Activated T-cell treated with anti-CD3 and anti-CD28 coated beads for 1 hour (primary cell): ENCODE measurements around the gene BLVRA.
"Not testable (repeated sequence)": the region's sequence is repeated elsewhere in the genome, so short reads cannot be mapped to it uniquely, and the experiment has no call there.

Experiments
- DNase-seq: peaks from one replicate; pipeline ENCODE4 v3.0.0-alpha.2; 2020; ENCODE audit warnings: low read depth

The BLVRA gene

DNA sequence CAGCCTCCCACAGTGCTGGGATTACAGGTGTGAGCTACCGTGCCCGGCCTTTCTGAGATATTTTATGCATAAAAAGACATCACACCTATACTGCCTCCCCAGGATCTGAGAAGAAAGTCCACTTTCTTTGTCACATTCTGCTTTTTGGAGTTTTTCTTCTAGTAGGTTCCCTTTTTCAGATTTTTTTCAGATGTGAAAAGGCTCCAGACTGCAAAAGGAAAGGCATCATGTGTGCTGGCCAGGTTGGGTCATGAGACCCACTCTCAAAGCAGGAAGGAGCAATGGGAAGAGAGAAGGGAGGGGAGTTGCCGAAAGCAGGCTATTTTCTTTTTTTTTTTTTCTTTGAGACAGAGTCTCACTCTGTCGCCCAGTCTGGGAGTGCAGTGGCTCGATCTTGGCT lies 10.8 kb downstream of the BLVRA start:
- no peak for DNase-seq

DNA sequence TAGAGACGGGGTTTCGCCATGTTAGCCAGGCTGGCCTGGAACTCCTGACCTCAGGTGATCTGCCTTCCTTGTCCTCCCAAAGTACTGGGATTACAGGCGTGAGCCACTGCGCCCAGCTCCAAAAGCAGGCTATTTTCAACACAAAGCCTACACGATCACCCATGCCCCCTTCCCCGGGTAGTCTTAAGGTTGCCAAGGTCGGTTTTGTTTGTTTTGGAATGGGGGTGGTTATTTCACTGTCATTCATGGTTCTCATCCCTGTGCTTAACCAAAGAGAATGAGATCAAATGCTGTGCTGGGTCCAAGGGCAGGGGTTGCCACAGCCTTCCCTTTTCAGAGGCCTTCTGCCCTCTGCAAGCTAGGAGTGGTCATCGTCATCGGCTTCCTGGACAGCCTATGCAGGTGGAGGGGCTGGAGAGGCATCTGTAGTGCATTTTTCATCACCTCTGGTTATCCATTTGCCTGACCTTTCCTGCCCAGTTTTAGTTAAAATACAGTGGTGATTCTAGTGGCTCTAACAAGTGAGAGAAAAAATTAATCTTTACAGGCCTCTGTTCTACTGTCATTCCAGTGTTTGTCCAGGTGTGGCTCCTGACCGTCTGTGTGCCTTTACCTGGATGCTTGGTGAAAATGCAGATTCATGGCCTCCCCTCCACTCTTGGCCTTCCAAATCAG lies 11.4 kb downstream of the BLVRA start:
- DNase-seq: no peak

GRCh38 chr7:43771128-43771527 lies 12.6 kb downstream of the BLVRA start:
- DNase-seq: no peak

GRCh38 chr7:43771573-43771972 lies 13.1 kb downstream of the BLVRA start:
- DNase-seq: no peak

DNA sequence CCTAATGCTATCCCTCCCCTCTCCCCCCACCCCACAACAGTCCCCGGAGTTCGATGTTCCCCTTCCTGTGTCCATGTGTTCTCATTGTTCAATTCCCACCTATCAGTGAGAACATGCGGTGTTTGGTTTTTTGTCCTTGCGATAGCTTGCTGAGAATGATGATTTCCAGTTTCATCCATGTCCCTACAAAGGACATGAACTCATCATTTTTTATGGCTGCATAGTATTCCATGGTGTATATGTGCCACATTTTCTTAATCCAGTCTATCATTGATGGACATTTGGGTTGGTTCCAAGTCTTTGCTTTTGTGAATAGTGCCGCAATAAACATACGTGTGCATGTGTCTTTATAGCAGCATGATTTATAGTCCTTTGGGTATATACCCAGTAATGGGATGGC lies 14.8 kb downstream of the BLVRA start:
- not testable (repeated sequence) for DNase-seq

- DNase-seq: not testable (repeated sequence)
These were observed 16.8 kb downstream of the BLVRA start for GRCh38 chr7:43775255-43775654.

DNA sequence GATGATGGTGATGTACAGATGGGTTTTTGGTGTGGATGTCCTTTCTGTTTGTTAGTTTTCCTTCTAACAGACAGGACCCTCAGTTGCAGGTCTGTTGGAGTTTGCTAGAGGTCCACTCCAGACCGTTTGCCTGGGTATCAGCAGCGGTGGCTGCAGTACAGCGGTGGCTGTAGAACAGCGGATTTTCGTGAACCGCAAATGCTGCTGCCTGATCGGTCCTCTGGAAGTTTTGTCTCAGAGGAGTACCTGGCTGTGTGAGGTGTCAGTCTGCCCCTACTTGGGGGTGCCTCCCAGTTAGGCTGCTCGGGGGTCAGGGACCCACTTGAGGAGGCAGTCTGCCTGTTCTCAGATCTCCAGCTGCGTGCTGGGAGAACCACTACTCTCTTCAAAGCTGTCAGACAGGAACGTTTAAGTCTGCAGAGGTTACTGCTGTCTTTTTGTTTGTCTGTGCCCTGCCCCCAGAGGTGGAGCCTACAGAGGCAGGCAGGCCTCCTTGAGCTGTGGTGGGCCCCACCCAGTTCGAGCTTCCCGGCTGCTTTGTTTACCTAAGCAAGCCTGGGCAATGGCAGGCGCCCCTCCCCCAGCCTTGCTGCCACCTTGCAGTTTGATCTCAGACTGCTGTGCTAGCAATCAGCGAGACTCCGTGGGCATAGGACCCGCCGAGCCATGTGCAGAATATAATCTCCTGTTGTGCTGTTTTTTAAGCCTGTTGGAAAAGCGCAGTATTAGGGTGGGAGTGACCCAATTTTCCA lies 20.0 kb downstream of the BLVRA start:
- DNase-seq: not testable (repeated sequence)

DNA sequence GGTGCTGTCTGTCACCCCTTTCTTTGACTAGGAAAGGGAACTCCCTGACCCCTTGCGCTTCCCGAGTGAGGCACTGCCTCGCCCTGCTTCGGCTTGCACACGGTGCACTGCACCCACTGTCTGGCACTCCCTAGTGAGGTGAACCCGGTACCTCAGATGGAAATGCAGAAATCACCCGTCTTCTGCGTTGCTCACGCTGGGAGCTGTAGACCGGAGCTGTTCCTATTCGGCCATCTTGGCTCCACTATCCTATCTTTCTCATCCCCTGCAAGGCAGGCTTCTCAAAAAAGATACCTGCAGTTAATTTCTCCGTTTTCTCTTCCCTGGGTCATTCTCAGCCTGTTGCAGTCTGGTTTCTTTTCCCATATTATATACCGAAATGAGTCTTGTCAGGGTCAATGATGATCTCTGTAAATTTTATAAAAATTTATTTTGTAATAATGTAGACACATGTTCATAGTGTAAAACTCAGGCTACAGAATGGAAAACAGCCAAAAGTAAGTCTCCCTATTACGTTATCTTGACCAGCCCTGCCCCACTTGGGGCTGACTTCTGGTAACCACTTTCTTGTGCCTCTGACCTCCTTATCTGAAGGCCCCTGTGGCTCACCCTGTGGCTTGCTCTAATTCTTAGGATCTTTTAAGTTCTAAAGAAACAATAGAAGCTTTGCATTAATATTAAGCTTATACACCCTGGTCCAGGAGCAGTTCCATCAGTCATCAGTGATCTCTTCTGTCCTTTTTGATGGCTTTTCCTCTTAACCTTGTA lies 20.7 kb downstream of the BLVRA start:
- no peak for DNase-seq

DNA sequence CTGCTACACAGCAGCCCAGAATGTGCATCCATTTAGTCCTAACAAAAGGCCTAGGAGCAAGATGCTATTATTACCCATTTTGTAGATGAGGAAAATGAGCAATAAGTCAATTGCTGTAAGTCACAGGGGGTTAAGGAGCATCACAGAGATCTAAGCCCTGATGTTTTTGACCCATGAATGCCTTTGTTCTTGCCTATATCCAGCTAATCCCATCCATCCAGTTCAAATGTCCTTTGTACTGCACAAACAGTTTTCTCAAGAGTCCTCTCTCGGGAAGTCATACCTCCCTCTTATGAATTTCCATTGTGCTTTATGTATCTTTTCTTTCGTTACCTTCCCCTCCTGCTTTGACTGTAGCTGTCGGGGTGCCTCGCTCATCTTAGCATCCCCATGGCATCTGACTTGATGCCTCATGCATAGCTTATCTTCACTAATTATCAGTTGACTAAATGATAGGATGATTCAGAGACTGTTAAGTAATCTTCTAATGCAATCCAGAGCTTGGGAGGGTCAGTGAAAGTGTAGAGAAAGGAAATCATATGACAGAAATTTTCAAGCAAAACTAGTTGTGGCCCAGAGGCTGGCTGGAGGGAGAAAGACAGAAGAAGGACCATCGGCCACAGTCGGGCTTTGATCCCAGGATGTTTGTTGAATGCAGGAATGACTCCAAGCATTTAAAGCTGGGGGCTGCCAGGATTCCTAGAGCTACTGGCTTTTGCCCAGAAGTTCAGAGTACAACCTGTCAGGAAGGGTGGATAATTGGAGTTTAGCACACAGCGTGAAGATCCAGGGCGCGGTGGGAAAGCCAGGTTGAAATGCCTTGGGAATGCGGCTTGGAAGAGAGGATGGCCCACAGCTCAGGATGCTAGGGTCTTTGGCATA lies 23.5 kb downstream of the BLVRA start:
- DNase-seq: no peak

DNA sequence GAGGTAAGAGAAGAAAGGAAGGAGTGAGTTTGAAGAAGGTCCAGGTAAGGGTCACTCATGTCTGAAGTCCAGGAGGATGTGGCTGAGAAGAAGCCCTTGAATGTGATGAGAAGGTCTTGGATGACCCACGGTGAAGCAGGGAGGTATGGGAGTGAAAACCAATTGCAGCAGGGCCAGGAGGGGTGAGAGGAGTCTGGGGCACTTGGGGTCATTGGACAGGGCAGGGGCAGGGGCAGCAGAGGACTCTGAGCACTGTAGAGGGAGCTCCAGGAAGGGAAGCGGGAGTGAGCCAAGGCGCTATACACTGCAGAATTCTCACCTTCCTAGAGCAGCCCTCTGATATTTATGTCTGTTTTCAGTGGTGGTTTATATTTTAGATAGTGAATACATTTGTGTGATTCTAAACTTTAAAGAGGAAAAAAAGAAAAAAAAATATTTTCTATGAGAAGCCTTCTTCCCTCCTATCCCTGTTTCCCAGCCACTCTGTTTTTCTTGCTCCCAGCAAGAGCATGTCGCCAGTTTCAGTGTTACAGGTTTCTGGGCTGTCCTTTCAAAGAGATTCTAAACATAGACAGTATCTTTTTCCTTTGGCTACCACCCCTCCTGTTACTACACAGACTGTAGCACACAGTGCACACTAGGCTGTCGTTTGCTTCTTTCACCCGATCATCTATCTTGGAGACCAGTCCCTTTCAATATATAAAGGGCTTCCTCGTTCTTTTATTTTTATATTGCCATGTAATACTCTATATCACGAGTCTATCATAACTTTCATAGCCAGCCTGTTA lies 24.5 kb downstream of the BLVRA start:
- no peak for DNase-seq

DNA sequence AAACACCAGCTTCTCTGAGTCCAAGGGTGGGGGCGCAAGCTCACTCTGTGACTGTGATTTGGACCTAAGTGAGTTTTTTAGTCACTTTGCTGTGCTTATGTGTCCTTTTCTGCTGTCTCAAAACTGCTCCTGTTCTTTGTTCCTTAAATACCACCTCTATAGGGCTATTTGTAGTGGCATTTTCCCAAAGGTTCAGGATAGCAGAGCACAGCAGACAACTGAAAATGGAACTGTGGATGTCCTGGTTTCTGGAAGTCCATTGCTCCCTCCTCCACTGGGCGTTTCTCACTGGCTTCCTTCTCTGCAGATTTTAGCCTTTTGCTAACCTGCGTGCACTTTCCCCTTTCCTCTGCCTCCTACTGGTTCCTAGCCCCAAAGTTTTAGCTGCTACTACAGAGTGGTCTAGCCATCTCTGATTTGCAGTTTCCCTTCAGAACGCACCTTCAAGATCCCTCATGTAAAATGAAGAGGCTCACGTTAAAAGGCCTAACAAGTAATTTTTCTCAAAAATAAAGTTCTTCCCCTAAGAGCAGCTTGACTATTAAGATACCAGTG lies 25.6 kb downstream of the BLVRA start:
- DNase-seq: no peak

- not testable (repeated sequence) for DNase-seq
These were observed 26.2 kb downstream of the BLVRA start for GRCh38 chr7:43784585-43785087.

DNA sequence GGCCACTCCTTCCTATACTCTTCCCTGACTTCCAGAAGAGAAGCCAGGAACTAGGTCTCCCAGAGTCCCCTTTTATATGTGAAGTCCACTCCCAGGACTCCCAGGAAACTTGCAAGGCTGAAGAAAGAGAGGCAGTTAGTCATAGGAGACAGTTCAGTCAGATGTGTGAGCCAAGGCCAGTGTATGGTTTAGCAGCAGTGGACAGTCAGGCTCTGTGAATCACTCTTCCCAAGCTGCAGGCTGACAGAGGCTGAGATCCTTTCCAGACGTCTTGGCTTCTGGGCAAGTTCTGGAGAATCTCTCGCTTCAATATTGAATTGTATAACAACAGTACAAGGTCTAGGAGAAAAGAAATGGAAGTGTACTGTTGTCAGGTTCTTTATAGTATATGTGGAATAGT lies 26.9 kb downstream of the BLVRA start:
- no peak for DNase-seq

DNA sequence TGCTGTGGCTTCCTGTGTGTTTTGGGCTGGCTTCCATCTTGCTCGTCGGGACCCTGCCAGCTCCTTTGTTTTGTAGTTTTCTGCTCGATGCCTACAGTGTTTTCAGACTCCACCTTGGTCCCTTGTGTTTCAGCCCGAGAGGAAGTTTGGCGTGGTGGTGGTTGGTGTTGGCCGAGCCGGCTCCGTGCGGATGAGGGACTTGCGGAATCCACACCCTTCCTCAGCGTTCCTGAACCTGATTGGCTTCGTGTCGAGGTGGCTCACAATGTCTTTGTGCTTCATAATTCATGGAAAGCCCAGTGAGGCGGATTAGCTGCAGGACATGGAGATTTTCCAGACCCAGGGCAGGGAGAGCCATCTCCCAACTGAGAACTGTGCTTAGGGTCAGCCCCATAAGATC lies 29.3 kb downstream of the BLVRA start:
- no peak for DNase-seq

DNA sequence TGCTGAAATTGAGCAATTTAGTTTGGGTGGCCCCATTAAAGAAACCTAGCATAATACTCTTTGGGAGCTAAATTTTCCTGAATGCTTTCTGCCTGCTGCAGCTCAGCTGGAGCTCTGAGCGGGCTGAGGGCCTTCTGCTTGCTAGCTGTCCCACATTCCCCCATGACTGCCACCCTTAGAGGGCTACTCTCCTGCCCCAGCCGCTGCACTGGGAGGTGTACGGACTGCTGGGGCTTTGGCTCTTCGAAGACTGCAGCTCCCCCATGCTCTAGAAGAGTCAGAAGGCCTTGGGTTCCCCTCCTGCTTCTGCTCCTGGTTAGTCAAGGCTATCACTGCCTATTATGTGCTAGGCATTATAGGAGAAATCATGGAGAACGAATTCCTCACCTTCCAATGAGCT lies 31.5 kb downstream of the BLVRA start:
- DNase-seq: no peak

- DNase-seq: no peak
These were observed 32.4 kb downstream of the BLVRA start for GRCh38 chr7:43790834-43791233.

DNA sequence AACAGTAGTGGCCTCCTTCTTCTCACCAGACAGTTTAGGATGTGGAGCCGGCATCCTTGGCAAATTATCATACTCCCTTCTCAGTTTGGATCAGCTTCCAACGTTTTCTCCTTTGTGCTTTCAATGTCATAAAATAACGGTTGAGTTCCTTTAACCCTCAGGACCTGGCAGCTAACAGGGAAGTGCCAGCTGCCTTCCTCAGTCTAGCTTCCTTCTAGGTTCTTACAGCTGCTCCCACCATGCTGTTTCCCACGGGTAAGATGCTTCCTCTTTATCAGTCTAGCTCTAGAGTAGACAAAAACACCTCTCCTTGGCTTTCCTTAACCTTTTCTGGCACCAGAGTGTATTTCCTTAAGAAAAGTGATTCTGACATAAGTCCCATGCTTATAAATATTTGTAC lies 33.2 kb downstream of the BLVRA start:
- no peak for DNase-seq

DNA sequence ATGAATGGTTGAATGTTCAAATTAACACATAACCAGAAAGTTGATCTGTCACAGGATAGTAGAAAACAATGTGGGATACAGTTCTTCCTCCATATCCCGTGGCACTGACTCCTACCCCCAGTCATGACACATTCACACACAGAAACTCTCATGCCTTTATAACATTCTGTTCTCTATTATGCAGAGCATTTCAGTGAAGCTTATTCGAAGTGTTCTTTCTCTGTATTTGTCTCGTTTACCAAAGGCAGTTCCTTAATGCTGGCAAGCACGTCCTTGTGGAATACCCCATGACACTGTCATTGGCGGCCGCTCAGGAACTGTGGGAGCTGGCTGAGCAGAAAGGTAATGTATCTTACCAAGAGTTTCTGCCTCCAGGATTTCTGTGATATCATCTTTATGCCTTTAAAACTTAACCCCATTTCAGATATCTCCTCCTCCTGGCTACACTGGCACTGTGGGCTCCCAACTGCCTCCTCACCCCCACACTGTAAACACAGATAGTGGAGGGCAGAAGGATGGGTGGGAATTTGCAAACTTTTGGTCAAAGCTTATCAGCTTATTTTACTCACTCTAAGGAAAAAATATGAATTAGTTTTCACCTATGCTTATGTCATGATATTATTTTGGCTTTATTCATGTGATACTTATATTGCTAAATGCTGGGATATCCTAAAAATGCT lies 34.1 kb downstream of the BLVRA start:
- DNase-seq: no peak

DNA sequence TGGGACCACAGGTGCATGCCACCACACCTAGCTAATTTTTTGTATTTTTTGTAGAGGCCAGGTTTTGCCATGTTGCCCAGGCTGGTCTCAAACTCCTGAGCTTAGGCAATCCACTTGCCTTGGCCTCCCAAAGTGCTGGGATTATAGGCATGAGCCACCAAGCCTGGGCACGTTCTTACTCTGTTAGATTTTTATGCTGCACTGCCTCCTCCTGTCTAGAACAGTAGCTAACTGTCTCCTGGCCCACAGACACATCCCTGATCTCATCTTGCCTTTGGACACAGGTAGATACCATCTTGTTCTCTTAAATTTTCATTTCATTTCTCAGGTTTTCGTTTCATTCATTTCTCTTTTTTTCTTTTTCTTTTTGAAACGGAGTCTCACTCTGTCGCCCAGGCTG lies 41.1 kb downstream of the BLVRA start:
- DNase-seq: no peak

DNA sequence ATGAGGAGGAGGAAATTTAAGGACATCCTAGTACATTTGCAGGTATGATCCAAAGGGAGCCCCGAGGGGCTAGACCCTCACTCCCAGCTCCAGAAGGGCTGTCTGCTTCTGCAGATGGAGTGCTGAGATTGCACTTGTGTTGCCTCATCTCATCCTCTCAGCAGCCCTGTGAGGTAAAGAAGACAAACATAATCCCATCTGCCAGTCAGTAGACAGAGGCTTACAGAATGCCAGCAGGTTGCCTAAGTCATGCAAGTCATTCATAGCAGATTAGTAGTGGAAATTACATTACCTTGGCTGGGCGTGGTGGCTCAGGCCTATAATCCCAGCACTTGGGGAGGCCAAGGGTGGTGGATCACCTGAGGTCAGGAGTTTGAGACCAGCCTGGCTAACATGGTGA lies 45.4 kb downstream of the BLVRA start:
- DNase-seq: no peak
